C1 segment of cervical spinal cord (tissue), 14 donors: ENCODE measurements around the gene MYMK.
"Not testable (repeated sequence)": the region's sequence is repeated elsewhere in the genome, so short reads cannot be mapped to it uniquely, and the experiment has no call there.

Experiments
- DNase-seq, 14 donors: peaks; one replicate each; lab custom pipeline; 2025; lab: John Stamatoyannopoulos, UW

The MYMK gene

GRCh38 chr9:133524679-133525228, at the start of gene MYMK:
MYMK (minus strand) TSS chr9:133524959; CDS start chr9:133524844, 115 bp downstream.
- no peak for DNase-seq

- no peak for DNase-seq
Measured at GRCh38 chr9:133573791-133574515, 49.2 kb upstream of the MYMK start.

GRCh38 chr9:133572821-133573361, 48.1 kb upstream of the MYMK start:
- peak in 9 of 14 donors; percentile 11 to 70 (median 50) for DNase-seq

- no peak for DNase-seq
Measured at GRCh38 chr9:133571896-133572595, 47.3 kb upstream of the MYMK start.

- DNase-seq = no peak
Measured at GRCh38 chr9:133571391-133571890, 46.7 kb upstream of the MYMK start.

- DNase-seq = no peak
Measured at GRCh38 chr9:133570691-133571080, 45.9 kb upstream of the MYMK start.

- DNase-seq = peak in 1 of 14 donors; percentile 77
Measured at GRCh38 chr9:133569891-133570690, 45.3 kb upstream of the MYMK start.

- DNase-seq = peak in 1 of 14 donors; percentile 46
Measured at GRCh38 chr9:133569121-133569785, 44.5 kb upstream of the MYMK start.

GRCh38 chr9:133568186-133568585, 43.4 kb upstream of the MYMK start:
- DNase-seq = no peak

GRCh38 chr9:133566817-133567216, 42.1 kb upstream of the MYMK start:
- no peak for DNase-seq

GRCh38 chr9:133566382-133566781, 41.6 kb upstream of the MYMK start:
- no peak for DNase-seq

GRCh38 chr9:133564451-133565116, 39.8 kb upstream of the MYMK start:
- DNase-seq = no peak

- DNase-seq = not testable (repeated sequence)
Measured at GRCh38 chr9:133563814-133564213, 39.1 kb upstream of the MYMK start.

GRCh38 chr9:133563291-133563796, 38.6 kb upstream of the MYMK start:
- no peak for DNase-seq

GRCh38 chr9:133562611-133563290, 38.0 kb upstream of the MYMK start:
- DNase-seq = no peak

- no peak for DNase-seq
Measured at GRCh38 chr9:133561976-133562554, 37.3 kb upstream of the MYMK start.

GRCh38 chr9:133560944-133561343, 36.2 kb upstream of the MYMK start:
- DNase-seq = no peak

- DNase-seq = no peak
Measured at GRCh38 chr9:133560311-133560710, 35.6 kb upstream of the MYMK start.
